Posterior cingulate gyrus (tissue), 11 donors: Measurements from ENCODE around the gene ROR1.

Source experiments
- DNase-seq, 10 donors: peaks; one replicate each; pipeline versions ENCODE4 v3.0.0 to v3.0.0-alpha.2; 2020 to 2021; ENCODE audit warnings: mixed read lengths in 3 of 10
- intact Hi-C: fragments of 100-400 bp; cut with DNase I; formaldehyde crosslinking; loops from one replicate; pipeline ENCODE4 v1.15.1; 2023

ROR1 gene

DNA sequence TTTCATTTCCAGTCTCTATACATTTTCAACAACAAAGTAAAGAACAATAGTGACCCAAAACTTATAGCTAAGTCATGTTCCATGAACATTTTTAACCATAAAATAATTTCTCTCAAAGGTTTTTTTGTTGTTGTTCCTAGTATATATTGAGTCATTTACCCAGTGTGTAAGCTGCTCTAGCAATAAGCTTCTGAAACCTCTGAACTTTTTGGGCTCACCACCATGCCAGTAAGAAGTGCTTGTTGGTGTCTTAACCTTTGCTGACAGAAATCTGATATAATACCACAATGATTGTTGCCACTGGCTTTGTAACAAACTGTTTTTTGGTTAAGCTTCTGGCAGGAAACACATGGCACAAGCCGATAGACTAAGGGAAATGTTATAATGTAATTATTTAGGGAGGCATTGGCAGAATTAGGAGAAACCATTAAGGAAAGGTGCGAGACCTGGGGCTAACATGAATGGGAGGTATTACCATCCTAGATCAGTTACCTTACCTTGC lies 377.0 kb downstream of the ROR1 start:
- intact Hi-C loops, result no loop called here
- DNase-seq, result no peak

GRCh38 chr1:64155278-64155677 lies 381.5 kb downstream of the ROR1 start:
- no peak for DNase-seq
- intact Hi-C loops, result loop anchor here (5.0 kb wide), 1 partner anchor 87 kb away; no protein-coding TSS in a partner anchor

DNA sequence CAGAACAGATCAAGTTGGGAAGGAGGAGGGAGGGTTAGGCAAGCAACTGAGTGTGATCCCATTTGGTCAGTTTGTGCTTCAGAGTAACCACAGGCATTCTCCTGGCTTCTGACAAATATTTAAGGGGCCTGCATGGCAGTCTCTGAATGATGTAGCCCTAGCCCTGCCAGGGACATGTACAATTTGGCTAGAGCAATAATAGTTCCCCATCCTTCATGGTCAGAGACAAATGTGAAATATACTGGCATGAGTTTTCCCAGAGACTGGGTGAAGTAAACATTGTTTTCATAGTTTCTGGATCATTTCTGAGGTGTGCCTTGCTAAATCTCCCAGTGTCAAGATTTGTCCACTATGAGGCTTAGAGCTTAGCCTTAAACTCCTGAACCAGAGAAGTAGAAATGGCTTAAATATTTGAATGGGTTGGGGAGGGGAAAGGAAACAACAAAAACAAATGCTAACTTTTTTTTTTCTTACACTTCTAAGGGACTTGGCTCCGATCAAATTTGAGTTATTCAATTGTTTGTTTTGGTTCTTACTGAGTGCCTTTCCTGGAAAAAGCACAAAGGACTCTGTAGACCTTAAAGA lies 387.6 kb downstream of the ROR1 start:
- intact Hi-C loops, result no loop called here
- DNase-seq, result no peak

DNA sequence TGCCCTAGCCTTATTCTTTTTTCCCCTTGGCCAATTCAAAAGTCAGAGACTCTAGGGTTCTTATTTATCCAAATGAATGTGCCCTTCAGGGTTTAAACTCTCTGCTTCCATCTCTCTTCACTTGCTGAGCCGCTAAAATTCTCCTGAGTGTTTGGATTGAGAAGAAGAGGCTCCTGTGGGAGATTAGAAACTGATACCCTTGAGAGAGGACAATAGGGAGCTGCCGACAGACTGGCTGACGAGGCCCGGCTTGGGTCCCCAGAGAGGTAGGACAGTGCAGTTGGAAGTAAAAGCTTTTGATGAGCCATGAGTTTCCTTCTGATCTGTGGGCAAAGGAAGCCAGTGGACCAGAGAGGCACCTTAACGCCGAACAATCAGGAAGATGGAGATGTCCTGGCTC lies 388.3 kb downstream of the ROR1 start:
- intact Hi-C loops, result no loop called here
- no peak for DNase-seq

- intact Hi-C loops, result no loop called here
- DNase-seq, result no peak
Observed at GRCh38 chr1:64162804-64163203, 389.0 kb downstream of the ROR1 start.

DNA sequence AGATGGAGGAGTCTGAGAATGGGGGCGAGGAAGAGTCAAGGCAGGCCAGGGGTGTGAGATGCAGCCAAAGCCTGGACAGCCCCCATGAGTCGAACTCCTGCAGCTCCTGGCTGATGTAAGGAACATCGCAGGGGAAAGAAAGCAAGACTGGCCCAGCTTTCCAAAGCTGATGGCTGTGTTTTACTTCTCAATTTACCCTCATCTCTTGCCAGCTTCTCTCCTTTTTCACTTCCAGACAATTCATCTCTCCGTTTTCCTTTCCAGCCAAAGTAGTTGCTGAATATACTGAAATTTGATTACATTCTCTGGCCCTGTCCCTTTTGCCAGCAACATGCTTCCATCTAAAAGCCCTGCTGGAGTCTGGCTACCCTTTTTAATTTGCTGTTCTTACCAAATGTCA lies 389.6 kb downstream of the ROR1 start:
- intact Hi-C loops, result no loop called here
- DNase-seq, result no peak

GRCh38 chr1:64163970-64164369 lies 390.2 kb downstream of the ROR1 start:
- intact Hi-C loops, result no loop called here
- DNase-seq, result no peak

DNA sequence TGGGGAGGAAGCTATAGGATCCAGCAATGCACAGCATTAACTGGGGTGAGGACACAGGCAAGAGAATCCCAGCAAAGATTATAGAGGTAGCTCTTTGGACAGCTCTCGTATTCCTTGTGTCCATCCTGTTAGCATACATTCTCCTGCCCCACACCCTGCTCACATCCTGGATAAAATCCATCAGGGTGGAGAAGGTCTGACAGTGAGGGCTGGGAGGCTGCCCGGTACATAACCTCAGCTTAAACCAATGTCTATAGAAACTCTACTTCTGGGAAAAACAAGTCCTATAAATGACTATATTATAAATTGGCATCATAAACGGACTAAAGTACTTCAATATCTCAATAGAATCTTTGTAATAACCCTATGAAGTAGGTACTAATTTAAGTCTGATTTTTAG lies 392.8 kb downstream of the ROR1 start:
- DNase-seq, result no peak
- intact Hi-C loops, result no loop called here

DNA sequence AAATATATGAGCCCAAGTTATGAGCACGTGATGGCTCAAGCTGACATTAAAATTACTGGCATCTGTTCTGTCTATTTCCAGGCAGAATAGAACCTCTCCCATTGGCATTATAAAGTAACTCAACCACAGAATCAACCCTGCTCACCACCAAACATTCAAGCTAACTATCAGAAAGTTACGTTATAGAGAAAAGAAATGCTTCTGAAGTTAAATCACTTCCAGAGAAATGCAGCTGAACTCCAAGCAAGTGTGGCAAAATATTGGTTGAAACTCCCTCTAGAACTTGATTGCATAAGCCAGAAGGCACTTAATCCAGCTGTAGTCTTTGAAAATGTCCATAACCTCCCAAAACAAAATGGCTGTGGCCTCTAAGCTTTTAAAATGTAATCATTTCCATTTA lies 393.4 kb downstream of the ROR1 start:
- intact Hi-C loops, result no loop called here
- DNase-seq, result no peak

DNA sequence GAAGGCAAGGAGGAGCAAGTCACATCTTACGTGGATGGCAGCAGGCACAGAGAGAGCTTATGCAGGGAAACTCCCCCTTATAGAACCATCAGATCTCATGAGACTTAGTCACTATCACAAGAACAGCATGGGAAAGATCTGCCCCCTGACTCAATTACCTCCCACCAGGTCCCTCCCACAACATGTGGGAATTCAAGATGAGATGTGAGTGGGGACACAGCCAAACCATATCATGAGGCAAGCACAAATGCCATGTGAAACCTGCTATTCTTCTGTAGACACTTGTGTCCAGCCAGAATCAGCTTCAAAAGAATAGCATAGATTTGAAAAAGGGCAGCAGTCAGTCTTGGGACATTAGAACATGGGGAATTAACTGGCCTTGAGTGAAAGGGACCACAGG lies 397.4 kb downstream of the ROR1 start:
- DNase-seq, result no peak
- intact Hi-C loops, result no loop called here

GRCh38 chr1:64171797-64172281 lies 398.0 kb downstream of the ROR1 start:
- no peak for DNase-seq
- intact Hi-C loops, result no loop called here

- no peak for DNase-seq
- intact Hi-C loops, result no loop called here
Observed at GRCh38 chr1:64172458-64172983, 398.7 kb downstream of the ROR1 start.

GRCh38 chr1:64173336-64173940 lies 399.6 kb downstream of the ROR1 start:
- intact Hi-C loops, result no loop called here
- no peak for DNase-seq

GRCh38 chr1:64175639-64176038 lies 401.8 kb downstream of the ROR1 start:
- intact Hi-C loops, result no loop called here

GRCh38 chr1:64176659-64177058 lies 402.8 kb downstream of the ROR1 start:
- intact Hi-C loops, result no loop called here
- DNase-seq, result no peak

More at GRCh38 chr1:64175639-64176038, 401.8 kb downstream of the ROR1 start:
- DNase-seq, result no peak

DNA sequence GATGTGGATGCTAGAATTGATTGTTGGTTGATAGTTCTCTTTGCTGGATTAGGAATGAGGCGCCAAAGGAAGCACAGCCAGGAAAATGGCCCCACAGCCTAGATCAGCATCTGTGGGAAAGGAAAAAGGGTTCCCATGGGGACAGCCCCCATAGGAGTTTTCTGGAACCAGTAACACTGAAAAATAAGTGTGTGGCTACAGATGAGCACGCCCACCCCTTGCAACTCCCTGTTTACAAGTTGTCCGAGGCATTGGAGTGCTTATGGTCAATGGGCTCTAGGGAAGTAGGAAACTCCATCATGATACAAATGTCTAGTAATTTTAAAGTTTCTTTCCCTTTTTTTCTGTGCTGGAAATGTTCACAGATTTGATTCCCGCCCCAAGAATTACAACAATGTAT lies 405.8 kb downstream of the ROR1 start:
- no peak for DNase-seq
- intact Hi-C loops, result no loop called here

DNA sequence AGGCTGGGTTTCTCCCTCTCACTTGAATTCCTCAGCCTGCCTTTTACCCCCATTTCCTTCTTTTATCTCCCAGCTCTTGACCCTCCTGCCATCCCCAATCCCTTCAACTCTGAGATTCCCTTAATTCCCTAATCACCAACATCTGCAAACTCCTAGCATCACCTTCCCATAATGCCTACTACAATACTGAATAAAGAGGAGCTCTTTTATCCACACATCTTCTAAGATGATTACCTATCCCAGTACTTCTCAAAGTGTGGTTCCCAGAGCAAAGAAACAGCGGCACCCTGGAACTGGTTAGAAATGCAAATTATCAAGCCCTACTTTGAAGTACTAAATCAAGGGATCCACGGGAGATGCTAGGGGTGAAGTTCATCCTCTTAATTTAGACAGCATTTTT lies 408.4 kb downstream of the ROR1 start:
- intact Hi-C loops, result no loop called here
- DNase-seq, result no peak

DNA sequence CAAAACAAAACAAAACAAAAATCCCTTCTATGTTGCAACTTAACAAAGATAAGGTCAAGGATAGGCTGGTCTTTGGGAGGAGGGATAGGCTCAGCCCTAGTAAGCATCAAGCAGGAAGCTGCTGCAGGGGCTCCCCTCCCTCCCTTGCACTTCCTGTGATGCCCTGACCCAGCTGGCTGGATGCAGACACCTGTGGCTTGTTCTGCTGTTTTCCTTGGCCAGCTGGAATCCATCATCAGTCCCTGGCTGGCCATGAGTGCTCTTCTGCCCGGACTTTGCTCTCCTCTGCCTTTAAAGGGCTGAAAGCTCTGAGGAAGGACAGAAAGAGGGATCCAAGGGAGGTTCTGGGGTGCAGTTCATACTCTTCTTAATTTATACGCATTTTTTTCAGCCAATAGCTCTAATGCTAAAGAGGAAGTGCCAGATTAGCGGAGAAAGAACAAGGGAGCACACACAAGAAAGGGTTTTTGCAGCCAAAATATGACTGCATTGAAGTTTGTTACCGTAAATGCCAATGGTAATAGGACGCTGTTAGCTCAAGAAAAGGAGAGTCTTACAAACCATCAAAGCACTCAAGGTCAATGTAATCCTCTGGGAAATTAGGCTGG lies 409.7 kb downstream of the ROR1 start:
- intact Hi-C loops, result no loop called here
- DNase-seq, result no peak

DNA sequence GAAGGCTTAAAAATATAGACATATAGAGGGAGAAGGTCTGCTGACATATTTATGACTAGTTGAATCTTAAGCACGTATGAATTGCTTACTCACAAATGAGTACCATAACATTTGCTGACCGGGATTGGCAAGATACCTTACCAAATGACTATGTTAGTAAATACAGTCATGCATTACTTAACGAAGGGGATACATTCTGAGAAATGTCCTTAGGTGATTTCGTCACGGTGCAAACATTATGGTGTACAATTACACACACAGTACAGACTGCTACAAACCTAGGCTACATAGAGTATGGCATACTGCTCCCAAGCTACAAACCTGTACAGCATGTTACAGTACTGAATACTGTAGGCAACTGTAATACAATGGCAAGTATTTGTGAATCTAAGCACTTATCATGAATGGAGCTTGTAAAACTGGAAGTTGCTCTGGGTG lies 410.2 kb downstream of the ROR1 start:
- intact Hi-C loops, result no loop called here
- no peak for DNase-seq

- peak in 1 of 10 donors; percentile 52 for DNase-seq
- intact Hi-C loops, result no loop called here
Observed at GRCh38 chr1:64186138-64186897, 412.5 kb downstream of the ROR1 start.

DNA sequence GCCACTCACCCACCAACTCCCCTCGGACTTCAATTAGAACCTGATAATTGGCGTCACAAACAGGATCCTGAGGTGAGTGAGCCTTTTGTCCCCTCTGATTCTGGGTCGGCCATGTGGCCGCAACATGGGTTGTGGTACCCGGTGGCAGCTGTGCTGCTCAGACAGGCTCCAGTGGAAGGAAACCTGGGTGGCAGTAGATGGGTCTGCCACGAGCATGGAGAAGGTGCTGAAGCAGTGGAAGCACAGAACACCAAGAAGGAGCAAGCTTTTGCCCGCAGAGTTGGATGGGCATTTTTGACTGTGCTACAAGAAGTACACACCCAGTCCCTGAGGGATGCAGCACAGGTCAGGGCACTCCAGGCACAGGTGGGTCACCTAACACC lies 413.1 kb downstream of the ROR1 start:
- intact Hi-C loops, result no loop called here
- peak in 1 of 10 donors; percentile 61 for DNase-seq
